Endothelial cell of umbilical vein (primary cell): ENCODE results near the gene SUPT5H. TPM values are rescaled to one million over a fixed set of nuclear protein-coding genes. Genes with fewer than 3 reads are reported as not detected.

Experiments used
- BruUV-seq: library from RNA; stranded (reverse); fragments of 400-500 nt; replicated peaks from 2 replicates; lab custom pipeline; 2021; lab: Mats Ljungman, UMichigan
- CTCF ChIA-PET: fragments of 300-600, 350-600 bp; sonication (Branson Sonifier 250); formaldehyde crosslinking; loops from one replicate; lab custom pipeline; 2021; ENCODE audit warnings: antibody characterized with exemption, inconsistent platforms; lab: Charles Lee
- POLR2A ChIA-PET: fragments of 300-600, 350-600 bp; sonication (Branson Sonifier 250); formaldehyde crosslinking; loops from one replicate; lab custom pipeline; 2021; ENCODE audit warnings: antibody characterized with exemption, inconsistent platforms; lab: Charles Lee
- DNase-seq: peaks from one replicate; pipeline ENCODE4 v3.0.0-alpha.2; 2011; ENCODE audit warnings: low read depth, low spot score
- FAIRE-seq: peaks from 2 replicates; lab custom pipeline; 2011; peaks lifted over from hg19 to GRCh38; lab: Jason Lieb, UNC
- H2AFZ ChIP-seq: 2 replicates; pipeline ENCODE4 v1.6.0; 2012; ENCODE audit warnings: low read depth, low read length, control low read depth, inconsistent platforms
- H3K27ac ChIP-seq: 2 replicates; pipeline ENCODE4 v1.5.1; 2011; ENCODE audit warnings: low read depth, mild to moderate bottlenecking, control low read depth, low read length, moderate library complexity; ENCODE audit not compliant: insufficient read depth
- H3K27me3 ChIP-seq, 2 experiments: 2 replicates each; pipeline versions ENCODE4 v1.6.0 to v1.6.1; 2011; ENCODE audit warnings: low read length in 2 of 2, mixed read lengths in 1 of 2; ENCODE audit not compliant: control insufficient read depth in 2 of 2, insufficient read depth in 2 of 2
- H3K36me3 ChIP-seq, 2 experiments: 2 replicates in 1 of 2; 3 replicates in 1 of 2; pipeline ENCODE4 v1.5.1; 2011; ENCODE audit warnings: low read length in 2 of 2, mild to moderate bottlenecking in 1 of 2, moderate library complexity in 1 of 2; ENCODE audit not compliant: control insufficient read depth in 2 of 2, insufficient read depth in 2 of 2; ENCODE audit errors: extremely low read depth in 1 of 2
- H3K4me1 ChIP-seq: 3 replicates; pipeline ENCODE4 v1.5.1; 2011; ENCODE audit warnings: mild to moderate bottlenecking, low read length; ENCODE audit not compliant: control insufficient read depth, insufficient read depth; ENCODE audit errors: extremely low read depth
- H3K4me2 ChIP-seq: 2 replicates; pipeline ENCODE4 v1.6.1; 2011; ENCODE audit warnings: low read length, control low read depth, mixed read lengths; ENCODE audit not compliant: insufficient read depth
- H3K4me3 ChIP-seq, 3 experiments: fragments of 200-600 bp in 1 of 3; sonication (generic), shearing (Covaris generic) in 1 of 3; replicated peaks in 1 of 3; 2 replicates each; pipeline ENCODE4 v1.5.1; 2011 to 2016; ENCODE audit warnings: control low read depth in 3 of 3, low read length in 3 of 3, mild to moderate bottlenecking in 2 of 3, inconsistent platforms in 1 of 3, low read depth in 1 of 3, moderate library complexity in 1 of 3; ENCODE audit not compliant: insufficient read depth in 1 of 3
- H3K79me2 ChIP-seq: 2 replicates; pipeline ENCODE4 v1.6.0; 2012; ENCODE audit warnings: low read length, inconsistent platforms; ENCODE audit not compliant: control insufficient read depth, insufficient read depth
- H3K9ac ChIP-seq: replicated peaks from 2 replicates; pipeline ENCODE3; 2011; ENCODE audit warnings: low read length, control low read depth; ENCODE audit not compliant: insufficient read depth; ENCODE audit errors: extremely low read depth
- H3K9me1 ChIP-seq: replicated peaks from 3 replicates; pipeline ENCODE4 v1.6.0; 2011; ENCODE audit warnings: mild to moderate bottlenecking, low read length; ENCODE audit not compliant: control insufficient read depth, insufficient read depth; ENCODE audit errors: extremely low read depth
- H3K9me3 ChIP-seq: replicated peaks from 2 replicates; pipeline ENCODE4 v1.5.1; 2012; ENCODE audit warnings: low read length, inconsistent platforms; ENCODE audit not compliant: control insufficient read depth, insufficient read depth
- H4K20me1 ChIP-seq: replicated peaks from 2 replicates; pipeline ENCODE3; 2011; ENCODE audit warnings: mild to moderate bottlenecking, low read length; ENCODE audit not compliant: control insufficient read depth, insufficient read depth; ENCODE audit errors: extremely low read depth
- CTCF ChIP-seq, 2 donors: IDR thresholded peaks; 1 replicate in 1 of 2; 2 replicates in 1 of 2; pipeline ENCODE4 v1.5.1; 2011; ENCODE audit warnings: low read length in 2 of 2, mild to moderate bottlenecking in 2 of 2, moderate library complexity in 2 of 2, control low read depth in 1 of 2, inconsistent platforms in 1 of 2, low read depth in 1 of 2; ENCODE audit not compliant: insufficient read depth in 1 of 2; ENCODE audit errors: extremely low read depth in 1 of 2
- FOS ChIP-seq: IDR thresholded peaks from 2 replicates; pipeline ENCODE4 v1.6.1; 2011; ENCODE audit warnings: mild to moderate bottlenecking, low read length, moderate library complexity, borderline replicate concordance; ENCODE audit not compliant: insufficient read depth
- JUN ChIP-seq: IDR thresholded peaks from 2 replicates; pipeline ENCODE4 v1.6.1; 2011; ENCODE audit warnings: borderline replicate concordance, low read depth; ENCODE audit not compliant: insufficient read length, insufficient read depth
- MAX ChIP-seq: IDR thresholded peaks from 2 replicates; pipeline ENCODE4 v1.6.1; 2011; ENCODE audit not compliant: insufficient read depth, insufficient read length
- POLR2AphosphoS5 ChIP-seq: IDR thresholded peaks from 2 replicates; pipeline ENCODE4 v1.6.1; 2012; ENCODE audit warnings: low read depth, mild to moderate bottlenecking, control low read depth, low read length, moderate library complexity; ENCODE audit not compliant: insufficient read depth
- dilution Hi-C: fragments of 300-500 bp; cut with MboI; formaldehyde crosslinking; loops from one replicate; pipeline ENCODE4 v1.15.0; 2019; ENCODE audit warnings: low sequenced_read_pairs; ENCODE audit not compliant: extremely low pct_ligation_motif_present
- intact Hi-C: fragments of 100-400 bp; cut with micrococcal nuclease; formaldehyde crosslinking; loops from one replicate; pipeline ENCODE4 v1.10.0; 2022
- polyA plus RNA-seq, 4 experiments: library from polyadenylated mRNA; depleted of rRNA in 3 of 4; stranded (reverse) in 3 of 4; unstranded in 1 of 4; fragments of >200 nt; gene quantifications; 2 replicates each; pipeline versions ENCODE4 v1.2.1 to v1.2.3, GENCODE V29; 2011 to 2012; ENCODE audit warnings: missing spikeins in 1 of 4
- total RNA-seq: library from RNA; stranded (reverse); gene quantifications from 2 replicates; pipeline ENCODE4 v1.2.3, GENCODE V29; 2021

SUPT5H gene
- total and polyA plus RNA-seq, 2 donors (not counting 3 experiments of a cell fraction or from before 2014, with no cell fraction given): 87.6 to 120 TPM

GRCh38 chr19:39463403-39463802 is 18.0 kb downstream of the SUPT5H start:
- Histone ChIP-seq H2AFZ (no peak overlapping the region), H3K27ac (no peak overlapping the region), H3K4me1 (no peaks in the 10 kb centered on the region), H3K27me3 (no peaks in the 10 kb centered on the region), H3K36me3 (peaks cover 21 to 52% of the 10 kb centered on the region in 2 experiments), H4K20me1 (no peaks in the 10 kb centered on the region), H3K9me3 (no peaks in the 10 kb centered on the region), H3K9me1 (no peaks in the 10 kb centered on the region), H3K4me2 (no peak overlapping the region), H3K79me2 (peaks cover 2% of the 10 kb centered on the region), H3K9ac (no peak overlapping the region), H3K4me3 (no peak overlapping the region)
- no peak for DNase-seq
- TF ChIP-seq CTCF (IDR thresholded peaks at IDR 0.05; ENCODE audit: extremely low read depth in 1 of 2, insufficient read depth in 1 of 2, low read depth in 1 of 2, low read length in 2 of 2) (no peak), MAX (no peak), FOS (no peak), JUN (no peak), POLR2AphosphoS5 (no peak)
- FAIRE-seq: no peak
- dilution Hi-C loops (no loop called here), intact Hi-C loops (no loop called here)
- ChIA-PET CTCF (interaction anchor here (1.0 to 3.2 kb wide), 2 partner anchors 11 to 51 kb away, joined by 3 to 17 read pairs; partner anchors contain the start of gene PLEKHG2), POLR2A (no interaction called here)
- BruUV-seq: no TSS peak
